Measurements from ENCODE around the gene ZNF32. TPM values are rescaled to one million over a fixed set of nuclear protein-coding genes. Genes with fewer than 3 reads are reported as not detected.

ZNF32 gene
- total and polyA plus RNA-seq, 9 donors: 42.5 to 63.5 (median 47.4) TPM

- no peaks in the 10 kb centered on the region for H3K9me3 ChIP-seq (replicated peaks; ENCODE audit: control insufficient read depth, low read depth, low read length)
- H3K27me3 ChIP-seq (ENCODE audit: control insufficient read depth, insufficient read depth, low read length): no peaks in the 10 kb centered on the region
- peaks cover 22% of the 10 kb centered on the region for H3K4me1 ChIP-seq (ENCODE audit: control insufficient read depth, insufficient read depth, low read length)
- 94% methylated on average over 2 of the region's 2 CpGs for WGBS (ENCODE audit: insufficient coverage)
- H3K4me3 ChIP-seq (ENCODE audit: low read length): no peak overlapping the region
- DNase-seq: no peak
- no peak overlapping the region for H3K27ac ChIP-seq (ENCODE audit: low read length)
- H3K36me3 ChIP-seq (ENCODE audit: control insufficient read depth, insufficient read depth, low read length): no peaks in the 10 kb centered on the region
Observed at GRCh38 chr10:43682956-43683355, 34.3 kb upstream of the ZNF32 start.

GRCh38 chr10:43681721-43682120, 33.0 kb upstream of the ZNF32 start:
- Histone ChIP-seq H3K4me1 (ENCODE audit: control insufficient read depth, insufficient read depth, low read length) (peaks cover 22% of the 10 kb centered on the region), H3K27ac (ENCODE audit: low read length) (no peak overlapping the region), H3K4me3 (ENCODE audit: low read length) (no peak overlapping the region), H3K9me3 (replicated peaks; ENCODE audit: control insufficient read depth, low read depth, low read length) (no peaks in the 10 kb centered on the region), H3K27me3 (ENCODE audit: control insufficient read depth, insufficient read depth, low read length) (peaks cover 2% of the 10 kb centered on the region), H3K36me3 (ENCODE audit: control insufficient read depth, insufficient read depth, low read length) (no peaks in the 10 kb centered on the region)
- 90% methylated on average over 6 of the region's 6 CpGs for WGBS (ENCODE audit: insufficient coverage)
- no peak for DNase-seq

GRCh38 chr10:43681220-43681619, 32.5 kb upstream of the ZNF32 start:
- no peak overlapping the region for H3K4me3 ChIP-seq (ENCODE audit: low read length)
- no peak overlapping the region for H3K27ac ChIP-seq (ENCODE audit: low read length)
- H3K36me3 ChIP-seq (ENCODE audit: control insufficient read depth, insufficient read depth, low read length): no peaks in the 10 kb centered on the region
- DNase-seq: peak; percentile 46
- peaks cover 22% of the 10 kb centered on the region for H3K4me1 ChIP-seq (ENCODE audit: control insufficient read depth, insufficient read depth, low read length)
- H3K27me3 ChIP-seq (ENCODE audit: control insufficient read depth, insufficient read depth, low read length): peaks cover 3% of the 10 kb centered on the region
- no peaks in the 10 kb centered on the region for H3K9me3 ChIP-seq (replicated peaks; ENCODE audit: control insufficient read depth, low read depth, low read length)
- 0% methylated on average over 1 of the region's 7 CpGs for WGBS (ENCODE audit: insufficient coverage)

GRCh38 chr10:43680035-43680434, 31.4 kb upstream of the ZNF32 start:
- H3K4me3 ChIP-seq (ENCODE audit: low read length): no peak overlapping the region
- whole genome bisulfite sequencing (ENCODE audit: insufficient coverage): no CpG with 5 or more reads among the region's 4 CpGs

GRCh38 chr10:43679509-43679908, 30.8 kb upstream of the ZNF32 start:
- Histone ChIP-seq H3K9me3 (replicated peaks; ENCODE audit: control insufficient read depth, low read depth, low read length) (peaks cover 7% of the 10 kb centered on the region), H3K4me3 (ENCODE audit: low read length) (no peak overlapping the region), H3K4me1 (ENCODE audit: control insufficient read depth, insufficient read depth, low read length) (peaks cover 22% of the 10 kb centered on the region), H3K27ac (ENCODE audit: low read length) (no peak overlapping the region), H3K27me3 (ENCODE audit: control insufficient read depth, insufficient read depth, low read length) (peaks cover 3% of the 10 kb centered on the region), H3K36me3 (ENCODE audit: control insufficient read depth, insufficient read depth, low read length) (no peaks in the 10 kb centered on the region)
- 83% methylated on average over 5 of the region's 7 CpGs for WGBS (ENCODE audit: insufficient coverage)
- DNase-seq: peak; percentile 67

More at GRCh38 chr10:43680035-43680434, 31.4 kb upstream of the ZNF32 start:
- Histone ChIP-seq H3K9me3 (replicated peaks; ENCODE audit: control insufficient read depth, low read depth, low read length) (peaks cover 7% of the 10 kb centered on the region), H3K27me3 (ENCODE audit: control insufficient read depth, insufficient read depth, low read length) (peaks cover 3% of the 10 kb centered on the region), H3K36me3 (ENCODE audit: control insufficient read depth, insufficient read depth, low read length) (no peaks in the 10 kb centered on the region), H3K4me1 (ENCODE audit: control insufficient read depth, insufficient read depth, low read length) (peaks cover 22% of the 10 kb centered on the region), H3K27ac (ENCODE audit: low read length) (no peak overlapping the region)
- DNase-seq: no peak

GRCh38 chr10:43678654-43679053, 30.0 kb upstream of the ZNF32 start:
- peaks cover 22% of the 10 kb centered on the region for H3K4me1 ChIP-seq (ENCODE audit: control insufficient read depth, insufficient read depth, low read length)
- H3K27ac ChIP-seq (ENCODE audit: low read length): no peak overlapping the region
- no peak overlapping the region for H3K4me3 ChIP-seq (ENCODE audit: low read length)
- WGBS (ENCODE audit: insufficient coverage): 89% methylated on average over 8 of the region's 10 CpGs
- DNase-seq: no peak
- no peaks in the 10 kb centered on the region for H3K36me3 ChIP-seq (ENCODE audit: control insufficient read depth, insufficient read depth, low read length)
- peaks cover 3% of the 10 kb centered on the region for H3K27me3 ChIP-seq (ENCODE audit: control insufficient read depth, insufficient read depth, low read length)
- peaks cover 7% of the 10 kb centered on the region for H3K9me3 ChIP-seq (replicated peaks; ENCODE audit: control insufficient read depth, low read depth, low read length)

- peaks cover 7% of the 10 kb centered on the region for H3K9me3 ChIP-seq (replicated peaks; ENCODE audit: control insufficient read depth, low read depth, low read length)
Observed at GRCh38 chr10:43676901-43677300, 28.2 kb upstream of the ZNF32 start.

GRCh38 chr10:43676331-43676730, 27.6 kb upstream of the ZNF32 start:
- H3K36me3 ChIP-seq (ENCODE audit: control insufficient read depth, insufficient read depth, low read length): no peaks in the 10 kb centered on the region
- H3K27me3 ChIP-seq (ENCODE audit: control insufficient read depth, insufficient read depth, low read length): peaks cover 3% of the 10 kb centered on the region
- peaks cover 7% of the 10 kb centered on the region for H3K9me3 ChIP-seq (replicated peaks; ENCODE audit: control insufficient read depth, low read depth, low read length)
- WGBS (ENCODE audit: insufficient coverage): 76% methylated on average over 4 of the region's 4 CpGs
- no peak overlapping the region for H3K4me3 ChIP-seq (ENCODE audit: low read length)
- H3K4me1 ChIP-seq (ENCODE audit: control insufficient read depth, insufficient read depth, low read length): peaks cover 32% of the 10 kb centered on the region
- H3K27ac ChIP-seq (ENCODE audit: low read length): no peak overlapping the region
- DNase-seq: no peak

More at GRCh38 chr10:43676901-43677300, 28.2 kb upstream of the ZNF32 start:
- H3K4me1 ChIP-seq (ENCODE audit: control insufficient read depth, insufficient read depth, low read length): peaks cover 34% of the 10 kb centered on the region
- DNase-seq: no peak
- H3K36me3 ChIP-seq (ENCODE audit: control insufficient read depth, insufficient read depth, low read length): no peaks in the 10 kb centered on the region
- no peak overlapping the region for H3K27ac ChIP-seq (ENCODE audit: low read length)
- H3K4me3 ChIP-seq (ENCODE audit: low read length): no peak overlapping the region
- H3K27me3 ChIP-seq (ENCODE audit: control insufficient read depth, insufficient read depth, low read length): peaks cover 3% of the 10 kb centered on the region
- WGBS (ENCODE audit: insufficient coverage): 70% methylated on average over 2 of the region's 7 CpGs

GRCh38 chr10:43674553-43675210, 26.0 kb upstream of the ZNF32 start:
- Histone ChIP-seq H3K4me1 (ENCODE audit: control insufficient read depth, insufficient read depth, low read length) (peaks cover 23% of the 10 kb centered on the region), H3K36me3 (ENCODE audit: control insufficient read depth, insufficient read depth, low read length) (no peaks in the 10 kb centered on the region), H3K4me3 (ENCODE audit: low read length) (no peak overlapping the region), H3K27ac (ENCODE audit: low read length) (no peak overlapping the region), H3K9me3 (replicated peaks; ENCODE audit: control insufficient read depth, low read depth, low read length) (peaks cover 7% of the 10 kb centered on the region), H3K27me3 (ENCODE audit: control insufficient read depth, insufficient read depth, low read length) (peaks cover 8% of the 10 kb centered on the region)
- peak; percentile 75 for DNase-seq
- 41% methylated on average over 7 of the region's 13 CpGs for WGBS (ENCODE audit: insufficient coverage)

GRCh38 chr10:43673471-43673870, 24.8 kb upstream of the ZNF32 start:
- H3K27ac ChIP-seq (ENCODE audit: low read length): no peak overlapping the region
- H3K4me3 ChIP-seq (ENCODE audit: low read length): no peak overlapping the region
- H3K36me3 ChIP-seq (ENCODE audit: control insufficient read depth, insufficient read depth, low read length): no peaks in the 10 kb centered on the region
- WGBS (ENCODE audit: insufficient coverage): 88% methylated on average over 3 of the region's 7 CpGs
- H3K4me1 ChIP-seq (ENCODE audit: control insufficient read depth, insufficient read depth, low read length): peaks cover 14% of the 10 kb centered on the region
- peaks cover 16% of the 10 kb centered on the region for H3K27me3 ChIP-seq (ENCODE audit: control insufficient read depth, insufficient read depth, low read length)
- no peak for DNase-seq
- H3K9me3 ChIP-seq (replicated peaks; ENCODE audit: control insufficient read depth, low read depth, low read length): peaks cover 7% of the 10 kb centered on the region
